ENCODE data around the gene C16orf96. TPM values are rescaled to one million over a fixed set of nuclear protein-coding genes. Genes with fewer than 3 reads are reported as not detected.
A peak's percentile ranks its signal among the peaks of the same experiment; 100 is the strongest.

C16orf96 gene
- total and polyA plus RNA-seq, 2 donors from 2014 or later = 0.13 to 0.16 TPM

DNA sequence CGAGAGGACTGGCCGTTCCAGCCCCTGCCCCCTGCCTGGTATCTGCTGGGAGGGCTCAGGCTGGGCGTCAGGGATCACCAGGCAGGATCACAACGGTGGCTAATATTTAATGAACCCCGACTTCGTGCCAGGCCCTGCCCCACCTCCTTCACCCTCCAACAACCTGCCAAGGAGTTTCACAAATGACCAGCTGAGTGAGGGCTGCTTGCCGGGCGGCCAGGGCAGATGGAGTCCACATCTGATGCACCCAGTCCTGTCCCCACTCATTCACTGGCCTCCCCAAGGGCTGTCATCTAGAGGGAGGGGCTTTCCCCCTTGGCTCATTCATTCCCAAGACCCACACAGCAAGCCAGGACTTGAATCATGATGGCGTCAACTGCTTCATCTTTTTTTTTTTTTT is 41.0 kb downstream of the C16orf96 start:
- peak overlapping the region; percentile 82 to 86 for H3K27ac ChIP-seq (ENCODE audit: low read depth in 2 of 2, low read length in 2 of 2)
- H3K4me3 ChIP-seq (ENCODE audit: low read length in 3 of 3) = no peak overlapping the region
- H3K27me3 ChIP-seq (ENCODE audit: control insufficient read depth, insufficient read depth, low read length) = no peaks in the 10 kb centered on the region
- no peaks in the 10 kb centered on the region for H3K36me3 ChIP-seq (ENCODE audit: control insufficient read depth in 2 of 3, insufficient read depth in 3 of 3, low read length in 3 of 3)
- DNase-seq (peak; percentile 46 to 86 (median 60)), FAIRE-seq (no peak)
- TF ChIP-seq, protein P1, sequence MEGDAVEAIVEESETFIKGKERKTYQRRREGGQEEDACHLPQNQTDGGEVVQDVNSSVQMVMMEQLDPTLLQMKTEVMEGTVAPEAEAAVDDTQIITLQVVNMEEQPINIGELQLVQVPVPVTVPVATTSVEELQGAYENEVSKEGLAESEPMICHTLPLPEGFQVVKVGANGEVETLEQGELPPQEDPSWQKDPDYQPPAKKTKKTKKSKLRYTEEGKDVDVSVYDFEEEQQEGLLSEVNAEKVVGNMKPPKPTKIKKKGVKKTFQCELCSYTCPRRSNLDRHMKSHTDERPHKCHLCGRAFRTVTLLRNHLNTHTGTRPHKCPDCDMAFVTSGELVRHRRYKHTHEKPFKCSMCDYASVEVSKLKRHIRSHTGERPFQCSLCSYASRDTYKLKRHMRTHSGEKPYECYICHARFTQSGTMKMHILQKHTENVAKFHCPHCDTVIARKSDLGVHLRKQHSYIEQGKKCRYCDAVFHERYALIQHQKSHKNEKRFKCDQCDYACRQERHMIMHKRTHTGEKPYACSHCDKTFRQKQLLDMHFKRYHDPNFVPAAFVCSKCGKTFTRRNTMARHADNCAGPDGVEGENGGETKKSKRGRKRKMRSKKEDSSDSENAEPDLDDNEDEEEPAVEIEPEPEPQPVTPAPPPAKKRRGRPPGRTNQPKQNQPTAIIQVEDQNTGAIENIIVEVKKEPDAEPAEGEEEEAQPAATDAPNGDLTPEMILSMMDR (IDR thresholded peaks at IDR 0.05; ENCODE audit: borderline replicate concordance, extremely low read depth, insufficient read depth) = no peak
- intact Hi-C loops (cut with DNase I) = no loop called here
- no peaks in the 10 kb centered on the region for H3K9me3 ChIP-seq (ENCODE audit: control insufficient read depth in 2 of 3, insufficient read depth in 1 of 3, low read length in 3 of 3)
- H3K9ac ChIP-seq (ENCODE audit: low read length in 3 of 3) = peak overlapping the region in 1 of 3 donors; percentile 21
- H3K4me1 ChIP-seq (ENCODE audit: control insufficient read depth in 2 of 3, insufficient read depth in 2 of 3, low read depth in 1 of 3, low read length in 3 of 3) = peaks cover 0 to 9% (median 6%) of the 10 kb centered on the region in 3 donors

DNA sequence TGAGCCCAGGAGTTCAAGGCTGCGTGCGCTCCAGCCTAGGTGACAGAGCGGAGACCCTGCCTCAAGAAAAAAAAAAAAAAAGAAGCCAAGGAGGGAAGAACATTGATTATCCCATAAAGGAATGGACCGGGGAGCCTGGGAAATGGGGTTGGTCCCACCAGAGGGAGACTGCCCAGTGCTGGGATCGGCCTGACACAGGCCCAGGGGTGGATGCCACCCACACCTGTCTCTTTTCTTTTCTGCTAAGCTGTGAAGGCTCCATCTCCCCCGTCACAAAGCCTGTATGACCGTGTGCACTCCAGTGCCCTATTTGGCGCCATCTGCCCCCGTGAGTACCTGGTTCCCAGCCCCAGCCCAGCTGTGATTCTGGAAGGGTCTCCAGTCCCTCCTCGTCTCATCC is 42.9 kb downstream of the C16orf96 start:
- Histone ChIP-seq H3K27me3 (ENCODE audit: control insufficient read depth, insufficient read depth, low read length) (no peaks in the 10 kb centered on the region), H3K4me1 (ENCODE audit: control insufficient read depth in 2 of 3, insufficient read depth in 2 of 3, low read depth in 1 of 3, low read length in 3 of 3) (peaks cover 0 to 20% (median 6%) of the 10 kb centered on the region in 3 donors), H3K27ac (ENCODE audit: low read depth in 2 of 2, low read length in 2 of 2) (no peak overlapping the region), H3K9me3 (ENCODE audit: control insufficient read depth in 2 of 3, insufficient read depth in 1 of 3, low read length in 3 of 3) (no peaks in the 10 kb centered on the region), H3K9ac (ENCODE audit: low read length in 3 of 3) (no peak overlapping the region), H3K36me3 (ENCODE audit: control insufficient read depth in 2 of 3, insufficient read depth in 3 of 3, low read length in 3 of 3) (no peaks in the 10 kb centered on the region), H3K4me3 (ENCODE audit: low read length in 3 of 3) (no peak overlapping the region)
- intact Hi-C loops (cut with DNase I) = no loop called here
- FAIRE-seq = no peak
- DNase-seq = no peak
- TF ChIP-seq, protein P1 (IDR thresholded peaks at IDR 0.05; ENCODE audit: borderline replicate concordance, extremely low read depth, insufficient read depth) = no peak

DNA sequence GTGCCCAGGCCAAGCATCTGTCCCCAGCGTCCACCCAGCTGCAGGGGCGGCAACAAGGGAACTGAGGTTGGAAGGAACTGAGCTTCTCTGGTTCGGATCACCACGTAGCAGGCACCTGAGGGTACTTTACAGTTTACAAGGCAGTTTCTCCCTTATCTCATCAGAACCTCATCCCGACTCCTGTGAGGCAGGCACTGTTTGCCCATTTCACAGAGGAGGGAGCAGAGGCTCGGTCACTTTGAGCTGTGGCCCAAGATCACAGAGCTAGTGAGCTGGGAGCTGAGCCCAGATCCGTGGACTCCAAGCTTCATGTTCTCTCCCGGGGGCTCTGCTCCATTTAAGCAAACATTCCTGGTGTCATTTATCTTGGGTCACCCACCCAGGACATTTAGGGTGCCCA is 43.4 kb downstream of the C16orf96 start:
- no peaks in the 10 kb centered on the region for H3K36me3 ChIP-seq (ENCODE audit: control insufficient read depth in 2 of 3, insufficient read depth in 3 of 3, low read length in 3 of 3)
- intact Hi-C loops (cut with DNase I) = no loop called here
- no peak for FAIRE-seq
- TF ChIP-seq, protein P1 (IDR thresholded peaks at IDR 0.05; ENCODE audit: borderline replicate concordance, extremely low read depth, insufficient read depth) = no peak
- DNase-seq = no peak
- H3K4me1 ChIP-seq (ENCODE audit: control insufficient read depth in 2 of 3, insufficient read depth in 2 of 3, low read depth in 1 of 3, low read length in 3 of 3) = peaks cover 0 to 18% (median 6%) of the 10 kb centered on the region in 3 donors
- H3K9ac ChIP-seq (ENCODE audit: low read length in 3 of 3) = no peak overlapping the region
- H3K4me3 ChIP-seq (ENCODE audit: low read length in 3 of 3) = no peak overlapping the region
- no peaks in the 10 kb centered on the region for H3K9me3 ChIP-seq (ENCODE audit: control insufficient read depth in 2 of 3, insufficient read depth in 1 of 3, low read length in 3 of 3)
- H3K27me3 ChIP-seq (ENCODE audit: control insufficient read depth, insufficient read depth, low read length) = no peaks in the 10 kb centered on the region
- H3K27ac ChIP-seq (ENCODE audit: low read depth in 2 of 2, low read length in 2 of 2) = no peak overlapping the region
